ENCODE measurements around the gene SSTR4.

SSTR4 gene

GRCh38 chr20:23000232-23000947, 34.7 kb upstream of the SSTR4 start:
- H3K4me3 ChIP-seq (replicated peaks; ENCODE audit: low read depth, low read length), result no peak overlapping the region
- DNase-seq (ENCODE audit: extremely low read depth, low read depth), result no peak
- no peak for TF ChIP-seq CTCF (IDR thresholded peaks at IDR 0.05; ENCODE audit: low read depth, low read length, missing control alignments)

- no peak for TF ChIP-seq CTCF (IDR thresholded peaks at IDR 0.05; ENCODE audit: low read depth, low read length, missing control alignments)
- no peak for DNase-seq (ENCODE audit: extremely low read depth, low read depth)
- no peak overlapping the region for H3K4me3 ChIP-seq (replicated peaks; ENCODE audit: low read depth, low read length)
Measured at GRCh38 chr20:23002276-23002675, 32.8 kb upstream of the SSTR4 start.

- no peak for DNase-seq (ENCODE audit: extremely low read depth, low read depth)
- H3K4me3 ChIP-seq (replicated peaks; ENCODE audit: low read depth, low read length), result no peak overlapping the region
- TF ChIP-seq CTCF (IDR thresholded peaks at IDR 0.05; ENCODE audit: low read depth, low read length, missing control alignments), result no peak
Measured at GRCh38 chr20:23003077-23003635, 32.0 kb upstream of the SSTR4 start.

- DNase-seq (ENCODE audit: extremely low read depth, low read depth), result no peak
- no peak for TF ChIP-seq CTCF (IDR thresholded peaks at IDR 0.05; ENCODE audit: low read depth, low read length, missing control alignments)
- no peak overlapping the region for H3K4me3 ChIP-seq (replicated peaks; ENCODE audit: low read depth, low read length)
Measured at GRCh38 chr20:23003881-23004460, 31.1 kb upstream of the SSTR4 start.

GRCh38 chr20:23005776-23006175, 29.3 kb upstream of the SSTR4 start:
- DNase-seq (ENCODE audit: extremely low read depth, low read depth), result no peak
- TF ChIP-seq CTCF (IDR thresholded peaks at IDR 0.05; ENCODE audit: low read depth, low read length, missing control alignments), result no peak
- no peak overlapping the region for H3K4me3 ChIP-seq (replicated peaks; ENCODE audit: low read depth, low read length)

- DNase-seq (ENCODE audit: extremely low read depth, low read depth), result no peak
- TF ChIP-seq CTCF (IDR thresholded peaks at IDR 0.05; ENCODE audit: low read depth, low read length, missing control alignments), result no peak
Measured at GRCh38 chr20:23007462-23007861, 27.6 kb upstream of the SSTR4 start.

More at GRCh38 chr20:23007462-23007861, 27.6 kb upstream of the SSTR4 start:
- no peak overlapping the region for H3K4me3 ChIP-seq (replicated peaks; ENCODE audit: low read depth, low read length)

Data from HFF-Myc (cell line).